Measurements from ENCODE around the gene ZNF891.

The ZNF891 gene

GRCh38 chr12:133063556-133063955, 66.5 kb downstream of the ZNF891 start:
- Histone ChIP-seq H3K4ac (ENCODE audit: low read length) (no peak overlapping the region), H2BK120ac (ENCODE audit: low read depth, low read length) (no peak overlapping the region), H3K14ac (ENCODE audit: low read length) (no peak overlapping the region), H3K79me1 (ENCODE audit: low read depth, low read length) (no peaks in the 10 kb centered on the region), H2BK12ac (ENCODE audit: low read length) (no peak overlapping the region), H3K9me3 (replicated peaks in 1 of 2; ENCODE audit: control insufficient read depth in 2 of 2, insufficient read depth in 1 of 2, low read depth in 1 of 2, low read length in 2 of 2) (peaks cover 57 to 96% of the 10 kb centered on the region in 2 donors), H2BK15ac (ENCODE audit: low read length) (no peak overlapping the region), H2BK5ac (ENCODE audit: low read length) (no peak overlapping the region), H4K8ac (ENCODE audit: low read depth, low read length) (no peak overlapping the region), H4K91ac (ENCODE audit: low read depth, low read length, poor library complexity) (no peak overlapping the region), H2AFZ (ENCODE audit: low read length) (no peak overlapping the region), H3K4me3 (ENCODE audit: low read length in 2 of 2) (no peak overlapping the region), H3K27me3 (ENCODE audit: control insufficient read depth in 3 of 3, insufficient read depth in 3 of 3, low read depth in 1 of 3, low read length in 3 of 3) (no peaks in the 10 kb centered on the region), H3K4me1 (ENCODE audit: control insufficient read depth in 2 of 2, insufficient read depth in 1 of 2, low read depth in 1 of 2, low read length in 2 of 2) (no peaks in the 10 kb centered on the region), H3K9ac (ENCODE audit: low read depth, low read length, poor library complexity) (no peak overlapping the region), H3K18ac (ENCODE audit: low read length) (no peak overlapping the region), H2AK5ac (ENCODE audit: low read depth, low read length) (no peak overlapping the region), H3K4me2 (ENCODE audit: insufficient read depth, low read length, poor library complexity, severe bottlenecking) (no peak overlapping the region), H3K36me3 (replicated peaks in 1 of 2; ENCODE audit: control insufficient read depth in 2 of 2, insufficient read depth in 2 of 2, low read length in 2 of 2) (peaks cover 14 to 55% of the 10 kb centered on the region in 2 donors), H3K23ac (ENCODE audit: low read depth, low read length, poor library complexity) (no peak overlapping the region), H3K27ac (replicated peaks; ENCODE audit: low read length) (no peak overlapping the region)
- DNase-seq (ENCODE audit: low spot score), result no peak
- WGBS, 2 donors (ENCODE audit: extremely low coverage in 2 of 2, insufficient read length in 2 of 2, insufficient replicate concordance in 1 of 2), result no CpG with 5 or more reads among the region's 1 CpG

GRCh38 chr12:133061954-133062353, 68.1 kb downstream of the ZNF891 start:
- no peak for DNase-seq (ENCODE audit: low spot score)
- Histone ChIP-seq H2BK120ac (ENCODE audit: low read depth, low read length) (no peak overlapping the region), H3K9me3 (replicated peaks in 1 of 2; ENCODE audit: control insufficient read depth in 2 of 2, insufficient read depth in 1 of 2, low read depth in 1 of 2, low read length in 2 of 2) (peaks cover 68 to 98% of the 10 kb centered on the region in 2 donors), H3K14ac (ENCODE audit: low read length) (no peak overlapping the region), H3K36me3 (replicated peaks in 1 of 2; ENCODE audit: control insufficient read depth in 2 of 2, insufficient read depth in 2 of 2, low read length in 2 of 2) (peaks cover 27 to 71% of the 10 kb centered on the region in 2 donors), H3K23ac (ENCODE audit: low read depth, low read length, poor library complexity) (no peak overlapping the region), H3K27ac (replicated peaks; ENCODE audit: low read length) (no peak overlapping the region), H2AFZ (ENCODE audit: low read length) (no peak overlapping the region), H3K4ac (ENCODE audit: low read length) (no peak overlapping the region), H3K4me3 (ENCODE audit: low read length in 2 of 2) (no peak overlapping the region), H3K9ac (ENCODE audit: low read depth, low read length, poor library complexity) (no peak overlapping the region), H3K79me1 (ENCODE audit: low read depth, low read length) (no peaks in the 10 kb centered on the region), H2BK5ac (ENCODE audit: low read length) (no peak overlapping the region), H2AK5ac (ENCODE audit: low read depth, low read length) (no peak overlapping the region), H3K27me3 (ENCODE audit: control insufficient read depth in 3 of 3, insufficient read depth in 3 of 3, low read depth in 1 of 3, low read length in 3 of 3) (no peaks in the 10 kb centered on the region), H2BK15ac (ENCODE audit: low read length) (no peak overlapping the region), H3K4me2 (ENCODE audit: insufficient read depth, low read length, poor library complexity, severe bottlenecking) (no peak overlapping the region), H4K8ac (ENCODE audit: low read depth, low read length) (no peak overlapping the region), H2BK12ac (ENCODE audit: low read length) (no peak overlapping the region), H3K18ac (ENCODE audit: low read length) (no peak overlapping the region), H3K4me1 (ENCODE audit: control insufficient read depth in 2 of 2, insufficient read depth in 1 of 2, low read depth in 1 of 2, low read length in 2 of 2) (no peaks in the 10 kb centered on the region), H4K91ac (ENCODE audit: low read depth, low read length, poor library complexity) (no peak overlapping the region)
- no CpG with 5 or more reads among the region's 1 CpG for WGBS, 2 donors (ENCODE audit: extremely low coverage in 2 of 2, insufficient read length in 2 of 2, insufficient replicate concordance in 1 of 2)

GRCh38 chr12:133058203-133059113, 71.6 kb downstream of the ZNF891 start:
- no peak overlapping the region for H3K4me3 ChIP-seq (ENCODE audit: low read length in 2 of 2)
- WGBS, 2 donors (ENCODE audit: extremely low coverage in 2 of 2, insufficient read length in 2 of 2, insufficient replicate concordance in 1 of 2), result no CpG with 5 or more reads among the region's 8 CpGs
- peaks cover 51 to 99% of the 10 kb centered on the region in 2 donors for H3K9me3 ChIP-seq (replicated peaks in 1 of 2; ENCODE audit: control insufficient read depth in 2 of 2, insufficient read depth in 1 of 2, low read depth in 1 of 2, low read length in 2 of 2)
- no peak overlapping the region for H3K4me2 ChIP-seq (ENCODE audit: insufficient read depth, low read length, poor library complexity, severe bottlenecking)
- no peak overlapping the region for H2BK12ac ChIP-seq (ENCODE audit: low read length)
- no peak overlapping the region for H3K27ac ChIP-seq (replicated peaks; ENCODE audit: low read length)
- no peaks in the 10 kb centered on the region for H3K4me1 ChIP-seq (ENCODE audit: control insufficient read depth in 2 of 2, insufficient read depth in 1 of 2, low read depth in 1 of 2, low read length in 2 of 2)
- no peak overlapping the region for H4K8ac ChIP-seq (ENCODE audit: low read depth, low read length)
- no peak overlapping the region for H3K14ac ChIP-seq (ENCODE audit: low read length)
- H2AK5ac ChIP-seq (ENCODE audit: low read depth, low read length), result no peak overlapping the region
- H3K23ac ChIP-seq (ENCODE audit: low read depth, low read length, poor library complexity), result no peak overlapping the region
- no peaks in the 10 kb centered on the region for H3K27me3 ChIP-seq (ENCODE audit: control insufficient read depth in 3 of 3, insufficient read depth in 3 of 3, low read depth in 1 of 3, low read length in 3 of 3)
- H3K36me3 ChIP-seq (replicated peaks in 1 of 2; ENCODE audit: control insufficient read depth in 2 of 2, insufficient read depth in 2 of 2, low read length in 2 of 2), result peaks cover 29 to 99% of the 10 kb centered on the region in 2 donors
- H2BK15ac ChIP-seq (ENCODE audit: low read length), result no peak overlapping the region
- H2BK120ac ChIP-seq (ENCODE audit: low read depth, low read length), result no peak overlapping the region
- H3K18ac ChIP-seq (ENCODE audit: low read length), result no peak overlapping the region
- no peak overlapping the region for H4K91ac ChIP-seq (ENCODE audit: low read depth, low read length, poor library complexity)
- H3K4ac ChIP-seq (ENCODE audit: low read length), result no peak overlapping the region
- DNase-seq (ENCODE audit: low spot score), result no peak
- H3K79me1 ChIP-seq (ENCODE audit: low read depth, low read length), result no peaks in the 10 kb centered on the region
- H3K9ac ChIP-seq (ENCODE audit: low read depth, low read length, poor library complexity), result no peak overlapping the region
- H2AFZ ChIP-seq (ENCODE audit: low read length), result no peak overlapping the region
- H2BK5ac ChIP-seq (ENCODE audit: low read length), result no peak overlapping the region

- no peak overlapping the region for H3K23ac ChIP-seq (ENCODE audit: low read depth, low read length, poor library complexity)
- no peak overlapping the region for H2AK5ac ChIP-seq (ENCODE audit: low read depth, low read length)
- no peak overlapping the region for H2BK15ac ChIP-seq (ENCODE audit: low read length)
- H3K9ac ChIP-seq (ENCODE audit: low read depth, low read length, poor library complexity), result no peak overlapping the region
- peaks cover 30 to 99% of the 10 kb centered on the region in 2 donors for H3K36me3 ChIP-seq (replicated peaks in 1 of 2; ENCODE audit: control insufficient read depth in 2 of 2, insufficient read depth in 2 of 2, low read length in 2 of 2)
- no peak overlapping the region for H3K4me2 ChIP-seq (ENCODE audit: insufficient read depth, low read length, poor library complexity, severe bottlenecking)
- H3K9me3 ChIP-seq (replicated peaks in 1 of 2; ENCODE audit: control insufficient read depth in 2 of 2, insufficient read depth in 1 of 2, low read depth in 1 of 2, low read length in 2 of 2), result peaks cover 49 to 99% of the 10 kb centered on the region in 2 donors
- no peaks in the 10 kb centered on the region for H3K4me1 ChIP-seq (ENCODE audit: control insufficient read depth in 2 of 2, insufficient read depth in 1 of 2, low read depth in 1 of 2, low read length in 2 of 2)
- H3K79me1 ChIP-seq (ENCODE audit: low read depth, low read length), result no peaks in the 10 kb centered on the region
- no peak overlapping the region for H2BK120ac ChIP-seq (ENCODE audit: low read depth, low read length)
- no peaks in the 10 kb centered on the region for H3K27me3 ChIP-seq (ENCODE audit: control insufficient read depth in 3 of 3, insufficient read depth in 3 of 3, low read depth in 1 of 3, low read length in 3 of 3)
- no peak for DNase-seq (ENCODE audit: low spot score)
- no peak overlapping the region for H2AFZ ChIP-seq (ENCODE audit: low read length)
- H3K4me3 ChIP-seq (ENCODE audit: low read length in 2 of 2), result no peak overlapping the region
- no peak overlapping the region for H3K27ac ChIP-seq (replicated peaks; ENCODE audit: low read length)
- H2BK5ac ChIP-seq (ENCODE audit: low read length), result no peak overlapping the region
- no peak overlapping the region for H4K8ac ChIP-seq (ENCODE audit: low read depth, low read length)
- H2BK12ac ChIP-seq (ENCODE audit: low read length), result no peak overlapping the region
- H3K14ac ChIP-seq (ENCODE audit: low read length), result no peak overlapping the region
- no peak overlapping the region for H3K4ac ChIP-seq (ENCODE audit: low read length)
- no CpG with 5 or more reads among the region's 5 CpGs for WGBS, 2 donors (ENCODE audit: extremely low coverage in 2 of 2, insufficient read length in 2 of 2, insufficient replicate concordance in 1 of 2)
- H3K18ac ChIP-seq (ENCODE audit: low read length), result no peak overlapping the region
- no peak overlapping the region for H4K91ac ChIP-seq (ENCODE audit: low read depth, low read length, poor library complexity)
These were observed 72.6 kb downstream of the ZNF891 start for GRCh38 chr12:133057446-133057845.

All from neuronal stem cell (in vitro differentiated cells).